Epithelial cell of proximal tubule (primary cell): Measurements from ENCODE around the gene CNIH2. TPM values are rescaled to one million over a fixed set of nuclear protein-coding genes. Genes with fewer than 3 reads are reported as not detected.

Experiments used
- DNase-seq: peaks from one replicate; pipeline ENCODE4 v3.0.0-alpha.2; 2011; ENCODE audit warnings: low read depth
- H3K4me3 ChIP-seq: 2 replicates; pipeline ENCODE4 v1.5.1; 2011; ENCODE audit warnings: low read depth, mild to moderate bottlenecking, low read length
- total RNA-seq: library from RNA; depleted of rRNA; stranded (reverse); fragments of >200 nt; gene quantifications from 2 replicates; pipeline ENCODE4 v1.2.3, GENCODE V29; 2015
- TF ChIP-seq, protein P1 (sequence below): conservative IDR thresholded peaks from 2 replicates; pipeline ENCODE4 v1.5.1; 2012; ENCODE audit warnings: low read depth, mild to moderate bottlenecking, low read length

CNIH2 gene
- total RNA-seq, 1 donor from 2014 or later: 0.58 TPM

DNA sequence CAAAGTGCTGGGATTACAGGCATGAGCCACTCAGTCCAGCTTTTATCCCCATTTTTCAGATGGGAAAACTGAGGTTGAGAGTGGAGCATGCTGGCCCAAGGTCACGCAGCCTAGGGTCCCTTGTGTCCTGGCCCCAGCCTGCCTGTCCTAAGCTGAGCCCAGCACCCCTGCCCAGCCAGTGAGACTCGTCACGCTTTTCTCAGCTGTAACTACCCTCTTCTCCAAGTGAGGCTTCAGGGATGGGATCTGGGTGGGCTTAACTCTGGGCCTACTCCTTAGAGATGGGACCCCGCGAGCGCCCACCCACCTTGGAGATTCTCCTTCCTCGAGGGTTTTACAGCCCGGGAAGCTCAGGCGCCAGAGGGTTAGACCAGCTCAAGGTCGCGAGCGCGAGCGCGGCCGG lies 13.3 kb downstream of the CNIH2 start:
- DNase-seq: no peak
- H3K4me3 ChIP-seq: no peak overlapping the region
- TF ChIP-seq, protein P1, sequence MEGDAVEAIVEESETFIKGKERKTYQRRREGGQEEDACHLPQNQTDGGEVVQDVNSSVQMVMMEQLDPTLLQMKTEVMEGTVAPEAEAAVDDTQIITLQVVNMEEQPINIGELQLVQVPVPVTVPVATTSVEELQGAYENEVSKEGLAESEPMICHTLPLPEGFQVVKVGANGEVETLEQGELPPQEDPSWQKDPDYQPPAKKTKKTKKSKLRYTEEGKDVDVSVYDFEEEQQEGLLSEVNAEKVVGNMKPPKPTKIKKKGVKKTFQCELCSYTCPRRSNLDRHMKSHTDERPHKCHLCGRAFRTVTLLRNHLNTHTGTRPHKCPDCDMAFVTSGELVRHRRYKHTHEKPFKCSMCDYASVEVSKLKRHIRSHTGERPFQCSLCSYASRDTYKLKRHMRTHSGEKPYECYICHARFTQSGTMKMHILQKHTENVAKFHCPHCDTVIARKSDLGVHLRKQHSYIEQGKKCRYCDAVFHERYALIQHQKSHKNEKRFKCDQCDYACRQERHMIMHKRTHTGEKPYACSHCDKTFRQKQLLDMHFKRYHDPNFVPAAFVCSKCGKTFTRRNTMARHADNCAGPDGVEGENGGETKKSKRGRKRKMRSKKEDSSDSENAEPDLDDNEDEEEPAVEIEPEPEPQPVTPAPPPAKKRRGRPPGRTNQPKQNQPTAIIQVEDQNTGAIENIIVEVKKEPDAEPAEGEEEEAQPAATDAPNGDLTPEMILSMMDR: no peak

DNA sequence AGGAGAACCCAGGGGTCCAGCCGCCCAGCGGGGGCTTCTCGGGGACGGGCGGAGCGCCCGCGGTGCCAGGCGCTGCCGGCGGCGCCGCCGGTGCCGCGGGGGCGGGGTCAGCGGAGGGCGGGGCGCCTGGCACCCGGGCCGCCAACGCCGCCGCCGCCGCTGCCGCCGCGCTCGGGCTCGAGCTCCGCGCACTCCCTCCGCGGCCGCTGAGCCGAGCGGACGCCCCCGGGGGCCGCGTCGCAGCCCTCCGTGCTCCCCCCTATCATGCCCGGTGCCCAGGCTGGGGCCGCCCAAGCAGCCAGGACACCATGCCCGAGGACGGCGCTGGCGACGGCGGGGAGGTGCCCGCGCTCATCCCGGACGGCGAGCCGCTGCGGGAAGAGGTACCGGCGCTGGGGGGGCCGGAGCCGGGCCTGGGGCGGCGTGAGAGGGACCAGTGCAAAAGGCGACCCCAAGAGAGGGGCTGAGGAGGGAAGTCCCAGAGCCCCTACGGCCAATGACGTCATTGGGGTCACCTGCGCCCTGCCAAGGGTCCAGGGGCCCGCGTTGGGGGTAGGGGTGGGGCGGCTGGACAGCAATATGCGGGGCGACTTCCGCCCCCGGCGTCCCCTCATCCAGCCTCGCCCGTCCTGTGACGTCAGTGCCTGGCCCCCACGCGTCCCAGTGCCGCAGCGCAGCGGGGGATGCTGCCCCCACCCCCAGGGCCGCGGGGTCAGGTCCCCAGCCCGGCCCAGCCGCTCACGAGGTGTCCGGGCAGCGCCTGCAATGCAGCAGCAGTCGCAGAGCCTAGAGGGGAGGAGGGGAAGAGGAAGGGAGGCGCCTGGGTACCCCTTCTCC lies 13.9 kb downstream of the CNIH2 start, which contains the start of gene TMEM151A:
TSS of gene TMEM151A (plus strand) at position 189 of the 837 bp plus-strand sequence. CDS start at position 309, 120 bp downstream.
- peak within 1 kb of the TSS; percentile 36 for H3K4me3 ChIP-seq
- TF ChIP-seq, protein P1: no peak
- no peak for DNase-seq

DNA sequence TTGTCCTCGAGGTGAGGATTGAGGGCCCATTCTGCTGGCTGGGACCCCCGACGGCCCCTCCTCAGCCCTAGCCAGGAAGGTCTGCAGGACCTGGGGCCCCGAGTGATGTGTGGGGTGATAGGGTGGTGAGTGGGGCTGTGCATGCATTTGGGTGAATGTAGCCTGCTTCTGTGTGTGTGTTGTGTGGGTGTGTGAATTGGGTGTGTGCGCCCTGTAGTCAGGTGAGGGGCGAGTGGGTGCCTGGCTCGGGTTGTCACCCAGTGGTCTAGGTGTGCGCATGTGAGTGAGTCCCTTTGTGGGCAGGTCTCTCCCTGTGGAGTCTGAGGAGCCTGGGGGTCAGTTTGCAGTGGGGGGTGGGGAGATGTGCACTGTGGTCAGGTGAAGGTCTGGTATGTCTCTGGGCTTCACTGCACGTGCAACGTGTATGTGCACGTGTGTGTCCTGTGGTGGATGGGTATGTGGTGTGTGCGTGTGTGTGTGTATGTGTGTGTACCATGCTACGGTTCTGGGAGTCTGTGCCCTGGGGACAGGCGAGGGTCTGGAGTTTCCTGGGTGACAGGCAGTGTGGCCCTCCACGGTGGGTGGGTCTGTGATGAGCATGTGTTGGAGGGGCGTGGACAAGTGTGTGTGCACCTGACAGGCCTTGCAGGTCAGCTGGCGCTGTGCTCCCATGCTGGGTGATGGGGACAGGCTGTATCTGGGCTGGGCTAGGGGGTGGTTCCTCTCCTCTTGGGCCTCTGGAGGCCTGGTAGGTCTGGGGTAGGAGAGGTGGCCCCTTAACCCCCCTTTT lies 14.8 kb downstream of the CNIH2 start:
- H3K4me3 ChIP-seq: no peak overlapping the region
- TF ChIP-seq, protein P1: no peak
- DNase-seq: no peak

DNA sequence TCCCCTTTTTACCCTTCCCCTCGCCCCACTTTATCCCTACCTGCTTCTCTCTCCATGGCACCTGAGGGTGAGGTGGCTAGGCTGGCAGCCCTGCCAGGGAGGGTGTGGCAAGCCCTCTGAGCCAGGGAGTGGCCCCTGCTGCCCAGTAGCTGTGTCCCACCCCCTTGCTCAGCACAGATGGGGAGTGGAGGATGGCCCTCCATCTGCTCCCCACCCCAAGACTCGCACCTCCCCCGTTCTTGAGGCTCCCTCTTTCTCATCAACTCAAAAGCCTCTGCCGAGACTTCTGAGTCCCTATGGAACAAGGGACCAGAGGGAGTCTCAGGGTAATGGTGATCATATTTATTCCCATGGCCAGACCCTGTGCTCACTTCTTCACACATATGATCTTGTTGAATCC lies 15.4 kb downstream of the CNIH2 start:
- TF ChIP-seq, protein P1: no peak
- H3K4me3 ChIP-seq: no peak overlapping the region
- no peak for DNase-seq

DNA sequence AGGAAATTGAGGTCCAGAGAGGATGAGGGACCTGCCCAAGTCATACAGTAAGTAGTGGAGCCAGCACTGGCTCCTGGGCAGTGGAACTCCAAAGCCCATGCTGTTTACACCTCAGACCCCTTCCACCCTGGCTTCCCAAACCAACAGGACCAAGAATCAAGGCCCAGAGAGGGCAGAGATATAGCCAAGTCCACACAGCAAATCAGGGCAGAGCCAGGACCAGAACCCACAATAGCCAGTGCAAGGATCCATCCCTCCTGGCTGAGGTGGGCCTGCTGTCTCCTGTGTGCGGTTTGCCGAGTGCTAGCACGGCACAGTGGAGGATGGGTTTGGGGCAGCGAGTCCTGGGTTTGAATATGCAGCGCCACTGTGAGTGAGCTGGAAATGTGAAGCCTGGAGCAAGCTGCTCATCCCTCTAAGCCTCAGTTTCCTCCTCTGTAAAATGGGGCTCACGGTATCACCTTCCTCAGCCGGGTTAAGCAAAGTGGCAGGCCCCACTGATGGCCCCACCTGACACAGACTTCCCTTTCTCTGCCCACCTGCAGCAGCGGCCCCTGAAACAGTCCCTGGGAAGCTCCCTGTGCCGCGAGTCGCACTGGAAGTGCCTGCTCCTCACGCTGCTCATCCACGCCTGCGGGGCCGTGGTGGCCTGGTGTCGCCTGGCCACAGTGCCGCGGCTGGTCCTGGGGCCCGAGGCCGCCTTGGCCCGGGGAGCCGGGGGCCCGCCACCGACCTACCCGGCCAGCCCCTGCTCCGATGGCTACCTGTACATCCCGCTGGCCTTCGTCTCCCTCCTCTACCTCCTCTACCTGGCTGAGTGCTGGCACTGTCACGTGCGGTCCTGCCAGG lies 16.0 kb downstream of the CNIH2 start:
- no peak for DNase-seq
- no peak overlapping the region for H3K4me3 ChIP-seq
- TF ChIP-seq, protein P1: no peak

DNA sequence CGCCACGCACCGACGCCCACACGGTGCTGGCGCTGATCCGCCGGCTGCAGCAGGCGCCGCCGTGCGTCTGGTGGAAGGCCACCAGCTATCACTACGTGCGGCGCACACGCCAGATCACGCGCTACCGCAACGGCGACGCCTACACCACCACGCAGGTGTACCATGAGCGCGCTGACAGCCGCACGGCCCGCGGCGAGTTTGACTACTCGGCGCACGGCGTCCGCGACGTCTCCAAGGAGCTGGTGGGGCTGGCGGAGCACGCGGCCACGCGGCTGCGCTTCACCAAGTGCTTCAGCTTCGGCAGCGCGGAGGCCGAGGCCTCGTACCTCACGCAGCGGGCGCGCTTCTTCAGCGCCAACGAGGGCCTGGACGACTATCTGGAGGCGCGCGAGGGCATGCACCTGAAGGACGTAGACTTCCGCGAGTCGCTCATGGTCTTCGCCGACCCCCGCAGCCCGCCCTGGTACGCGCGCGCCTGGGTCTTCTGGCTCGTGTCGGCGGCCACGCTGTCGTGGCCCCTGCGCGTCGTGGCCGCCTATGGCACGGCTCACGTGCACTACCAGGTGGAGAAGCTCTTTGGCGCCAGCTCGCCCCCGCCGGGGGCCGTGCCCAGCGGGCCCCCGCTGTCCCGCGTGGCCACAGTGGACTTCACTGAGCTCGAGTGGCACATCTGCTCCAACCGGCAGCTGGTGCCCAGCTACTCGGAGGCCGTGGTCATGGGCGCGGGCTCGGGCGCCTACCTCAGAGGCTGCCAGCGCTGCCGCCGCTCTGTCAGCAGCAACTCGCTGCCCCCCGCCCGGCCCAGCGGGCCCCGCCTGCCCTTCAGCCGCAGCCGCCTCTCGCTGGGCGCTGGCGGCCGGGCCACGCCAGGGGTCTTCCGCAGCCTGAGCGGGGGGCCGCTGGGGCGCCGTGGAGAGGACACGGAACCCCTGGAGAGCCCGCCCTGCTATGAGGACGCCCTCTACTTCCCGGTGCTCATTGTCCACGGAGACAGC lies 16.9 kb downstream of the CNIH2 start:
- DNase-seq: no peak
- TF ChIP-seq, protein P1: no peak
- H3K4me3 ChIP-seq: no peak overlapping the region
